CD4-positive, alpha-beta memory T cell (primary cell): ENCODE measurements around the gene ZSCAN22. TPM values are rescaled to one million over a fixed set of nuclear protein-coding genes. Genes with fewer than 3 reads are reported as not detected.

ENCODE experiments used
- CTCF ChIA-PET: fragments of 350-600 bp; sonication (Branson Sonifier 250); formaldehyde crosslinking; loops from one replicate; lab custom pipeline; 2021; ENCODE audit warnings: inconsistent platforms; ENCODE audit not compliant: partially characterized antibody; lab: Charles Lee
- POLR2A ChIA-PET: fragments of 350-600 bp; sonication (Branson Sonifier 250); formaldehyde crosslinking; loops from one replicate; lab custom pipeline; 2021; ENCODE audit not compliant: partially characterized antibody; lab: Charles Lee
- DNase-seq, 5 donors: peaks; one replicate each; pipeline versions ENCODE4 v3.0.0 to v3.0.0-alpha.2; 2020 to 2022; ENCODE audit warnings: mixed read lengths in 1 of 5
- H3K27ac ChIP-seq: one replicate; pipeline ENCODE4 v1.7.0; 2013; ENCODE audit warnings: low read depth, low read length
- H3K27me3 ChIP-seq: 2 replicates; pipeline ENCODE4 v1.7.0; 2013; ENCODE audit warnings: mild to moderate bottlenecking, low read length, moderate library complexity; ENCODE audit not compliant: insufficient read depth
- H3K36me3 ChIP-seq: 2 replicates; pipeline ENCODE4 v1.7.0; 2013; ENCODE audit warnings: mild to moderate bottlenecking, low read length, moderate library complexity; ENCODE audit not compliant: insufficient read depth
- H3K4me1 ChIP-seq: 2 replicates; pipeline ENCODE4 v1.7.0; 2013; ENCODE audit warnings: mild to moderate bottlenecking, low read length, moderate library complexity; ENCODE audit not compliant: insufficient read depth
- H3K4me3 ChIP-seq, 2 donors: one replicate each; pipeline ENCODE4 v1.7.0; 2013; ENCODE audit warnings: low read length in 2 of 2, mild to moderate bottlenecking in 1 of 2
- H3K9me3 ChIP-seq, 2 donors: one replicate each; pipeline ENCODE4 v1.7.0; 2013; ENCODE audit warnings: low read length in 2 of 2, control low read depth in 1 of 2; ENCODE audit not compliant: control insufficient read depth in 1 of 2
- H3K27ac Mint-ChIP-seq, 7 donors: one replicate each; pipeline ENCODE4 v1.8.0; 2020 to 2021; ENCODE audit warnings: mixed read lengths in 7 of 7, mild to moderate bottlenecking in 6 of 7, inconsistent platforms in 3 of 7, moderate library complexity in 3 of 7
- H3K27me3 Mint-ChIP-seq, 2 donors: one replicate each; pipeline ENCODE4 v1.8.0; 2020 to 2021; ENCODE audit warnings: mixed read lengths in 2 of 2
- H3K36me3 Mint-ChIP-seq, 2 donors: one replicate each; pipeline ENCODE4 v1.8.0; 2020 to 2021; ENCODE audit warnings: mixed read lengths in 2 of 2, inconsistent platforms in 1 of 2, mild to moderate bottlenecking in 1 of 2
- H3K4me1 Mint-ChIP-seq, 4 donors: one replicate each; pipeline ENCODE4 v1.8.0; 2020 to 2021; ENCODE audit warnings: mixed read lengths in 4 of 4, mild to moderate bottlenecking in 1 of 4
- H3K4me3 Mint-ChIP-seq, 8 donors: one replicate each; pipeline ENCODE4 v1.8.0; 2020 to 2021; ENCODE audit warnings: mixed read lengths in 8 of 8, mild to moderate bottlenecking in 7 of 8, moderate library complexity in 6 of 8, inconsistent platforms in 3 of 8
- H3K9me3 Mint-ChIP-seq, 8 donors: one replicate each; pipeline ENCODE4 v1.8.0; 2020 to 2021; ENCODE audit warnings: mixed read lengths in 8 of 8, mild to moderate bottlenecking in 5 of 8, inconsistent platforms in 3 of 8, moderate library complexity in 1 of 8
- intact Hi-C: fragments of 100-400 bp; cut with micrococcal nuclease; formaldehyde crosslinking; loops from one replicate; pipeline ENCODE4 v1.15.1; 2023
- polyA plus RNA-seq, 2 donors: library from polyadenylated mRNA; unstranded; fragments of 300-500 nt; fragmentation: Illumina TruSeq; gene quantifications; one replicate each; pipeline ENCODE4 v1.2.3, GENCODE V29; 2021
- total RNA-seq, 2 experiments: library from RNA; stranded (reverse); gene quantifications; one replicate each; pipeline ENCODE4 v1.2.3, GENCODE V29; 2021

ZSCAN22 gene
- total and polyA plus RNA-seq, 4 experiments from 2014 or later, result 0.36 to 5.3 (median 4.2) TPM

DNA sequence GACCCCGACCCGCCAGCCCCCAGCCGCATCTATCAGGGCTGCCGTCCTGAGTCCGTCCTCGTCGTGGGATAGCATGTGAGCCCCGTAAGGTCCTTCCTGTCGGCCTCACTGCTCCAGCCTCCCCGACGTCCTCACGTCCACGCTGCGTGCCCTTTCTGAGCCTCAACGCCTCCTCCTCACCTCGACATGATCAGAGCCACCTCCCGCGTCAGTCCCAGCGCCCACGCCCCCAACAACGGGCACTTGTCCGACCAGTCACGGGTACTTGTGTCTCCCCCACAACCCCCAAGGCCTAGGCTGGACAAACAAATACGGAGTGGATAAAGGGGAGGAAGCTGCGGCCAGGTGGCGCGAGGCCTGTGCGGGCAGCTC is 35.1 kb downstream of the ZSCAN22 start:
- H3K27me3 Mint-ChIP-seq, result no peaks in the 10 kb centered on the region
- H3K9me3 Mint-ChIP-seq, result no peaks in the 10 kb centered on the region

DNA sequence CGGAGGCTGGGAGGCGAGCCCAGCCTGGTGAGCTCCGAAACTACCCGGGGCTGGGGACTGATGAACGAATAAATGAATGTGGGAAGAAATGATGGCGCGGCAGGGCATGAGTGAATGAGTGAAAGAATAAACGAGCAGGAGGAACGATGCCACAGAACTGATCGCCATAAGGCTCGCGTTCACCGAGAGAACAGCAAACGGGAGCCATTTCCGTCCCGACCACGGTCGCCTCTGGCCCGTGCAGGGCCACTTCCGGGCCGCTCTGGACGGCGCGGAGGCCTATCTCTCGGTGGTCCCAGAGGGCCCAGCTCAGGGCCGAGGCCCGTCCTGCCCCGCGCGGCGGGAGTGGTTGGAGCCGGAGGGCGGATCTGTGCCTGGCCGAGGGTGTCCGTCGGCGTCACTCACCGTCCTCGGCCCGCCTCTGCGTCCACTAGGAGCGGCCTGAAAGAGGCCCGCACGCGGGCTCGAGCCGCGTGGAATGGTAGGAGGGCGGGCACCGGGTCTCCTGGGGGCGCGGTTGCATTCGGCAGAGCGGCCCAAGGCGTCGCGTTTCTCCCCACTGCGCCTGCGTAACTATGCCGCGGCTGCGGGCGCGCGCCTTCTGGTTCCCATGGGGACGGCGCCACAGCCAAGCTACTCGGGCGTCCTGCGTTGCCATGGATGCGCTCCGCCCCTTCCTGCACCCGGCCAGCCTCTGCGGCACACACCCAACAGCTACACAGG is 35.6 kb downstream of the ZSCAN22 start, which contains the start of gene ZNF497:
Gene ZNF497 (minus strand): TSS at position 480 of the 723 bp plus-strand sequence. CDS start 5,116 bp downstream, outside the sequence.
- CTCF ChIA-PET, result interaction anchor here (0.5 to 3.0 kb wide), 9 partner anchors 11 to 1258 kb away, joined by 3 to 11 read pairs (median 5); partner anchors contain the start of genes ZBTB45, ZNF544 and ZNF837
- H3K36me3 Mint-ChIP-seq, result peaks cover 0 to 3% of the 10 kb centered on the region in 2 donors
- H3K27me3 ChIP-seq, result no peaks in the 10 kb centered on the region
- H3K27ac ChIP-seq, result peak within 1 kb of the TSS; percentile 69
- H3K9me3 ChIP-seq, result no peaks in the 10 kb centered on the region
- peaks cover 11% of the 10 kb centered on the region for H3K4me1 ChIP-seq
- H3K4me3 ChIP-seq, result peak within 1 kb of the TSS; percentile 90 to 98
- no peaks in the 10 kb centered on the region for H3K9me3 Mint-ChIP-seq
- intact Hi-C loops, result loop anchor here (1.0 kb wide), 8 partner anchors 15 to 84 kb away; partner anchors contain the start of genes ERVK3-1, ZNF132, ZNF584 and ZNF8
- H3K27me3 Mint-ChIP-seq, result no peaks in the 10 kb centered on the region
- peak; percentile 95 to 96 (median 95) for DNase-seq
- POLR2A ChIA-PET, result interaction anchor here (0.7 to 5.5 kb wide), 27 partner anchors 8 to 973 kb away, joined by 3 to 77 read pairs (median 7); partner anchors contain the start of genes CHMP2A, ERVK3-1, RPS5 and TRIM28
- no peaks in the 10 kb centered on the region for H3K36me3 ChIP-seq
- H3K4me3 Mint-ChIP-seq, result peak within 1 kb of the TSS; percentile 90 to 98 (median 93)
- peaks cover 6 to 13% (median 9%) of the 10 kb centered on the region in 4 donors for H3K4me1 Mint-ChIP-seq
- H3K27ac Mint-ChIP-seq, result peak within 1 kb of the TSS; percentile 79 to 98 (median 94)

More for the DNA sequence above, 35.1 kb downstream of the ZSCAN22 start:
- peak in 2 of 5 donors; percentile 20 to 24 for DNase-seq
- peak overlapping the region; percentile 69 for H3K27ac ChIP-seq
- Mint-ChIP-seq H3K27ac (peak overlapping the region; percentile 54 to 98 (median 93)), H3K36me3 (peaks cover 0 to 3% of the 10 kb centered on the region in 2 donors), H3K4me1 (peaks cover 6 to 13% (median 10%) of the 10 kb centered on the region in 4 donors), H3K4me3 (peak overlapping the region; percentile 90 to 98 (median 93))
- H3K4me3 ChIP-seq, result peak overlapping the region; percentile 90 to 98
- CTCF ChIA-PET, result interaction anchor here (0.5 to 1.5 kb wide), 4 partner anchors 12 to 1258 kb away, joined by 3 to 5 read pairs (median 4); partner anchors contain the start of gene ZNF837
- no peaks in the 10 kb centered on the region for H3K27me3 ChIP-seq
- POLR2A ChIA-PET, result interaction anchor here (0.7 to 5.5 kb wide), 20 partner anchors 13 to 972 kb away, joined by 3 to 77 read pairs (median 8); partner anchors contain the start of genes CHMP2A, ERVK3-1, RPS5 and TRIM28
- H3K36me3 ChIP-seq, result no peaks in the 10 kb centered on the region
- H3K9me3 ChIP-seq, result no peaks in the 10 kb centered on the region
- intact Hi-C loops, result loop anchor here (1.0 kb wide), 8 partner anchors 15 to 84 kb away; partner anchors contain the start of genes ERVK3-1, ZNF132, ZNF584 and ZNF8
- peaks cover 17% of the 10 kb centered on the region for H3K4me1 ChIP-seq

DNA sequence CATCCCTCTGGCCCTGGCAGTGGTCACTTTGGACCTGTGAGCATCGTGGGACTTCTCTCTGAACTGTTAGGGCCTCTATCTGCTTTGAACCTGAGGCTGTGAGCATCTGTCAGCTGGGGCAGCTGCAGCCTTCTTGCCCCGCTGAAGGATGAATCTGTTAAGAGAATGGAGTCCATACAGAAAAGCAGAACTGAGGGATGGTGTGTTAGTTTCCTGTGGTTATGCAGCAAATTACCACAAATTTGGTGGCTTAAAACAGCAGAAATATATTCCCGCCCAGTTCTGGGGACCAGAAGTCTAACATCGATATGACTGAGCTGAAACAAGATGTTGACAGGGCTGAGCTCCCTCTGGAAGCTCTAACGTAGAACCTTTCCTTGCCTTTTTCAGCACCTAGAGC is 37.4 kb downstream of the ZSCAN22 start:
- ChIA-PET POLR2A (interaction anchor here (1.2 to 5.5 kb wide), 5 partner anchors 15 to 191 kb away, joined by 3 to 77 read pairs (median 26); partner anchors contain the start of genes CHMP2A, ERVK3-1 and ZNF837), CTCF (interaction anchor here (1.3 to 3.0 kb wide), 4 partner anchors 45 to 156 kb away, joined by 3 to 11 read pairs (median 5); partner anchors contain the start of genes ZBTB45, ZNF544 and ZNF584)
- Histone ChIP-seq H3K9me3 (no peaks in the 10 kb centered on the region), H3K4me1 (peaks cover 9% of the 10 kb centered on the region), H3K27me3 (no peaks in the 10 kb centered on the region), H3K36me3 (no peaks in the 10 kb centered on the region), H3K27ac (no peak overlapping the region), H3K4me3 (no peak overlapping the region)
- no peak overlapping the region for H3K27ac Mint-ChIP-seq
- peaks cover 0 to 3% of the 10 kb centered on the region in 2 donors for H3K36me3 Mint-ChIP-seq
- H3K4me3 Mint-ChIP-seq, result peak overlapping the region in 3 of 8 donors; percentile 26 to 43 (median 40)
- no peaks in the 10 kb centered on the region for H3K27me3 Mint-ChIP-seq
- DNase-seq, result no peak
- intact Hi-C loops, result no loop called here
- H3K4me1 Mint-ChIP-seq, result peaks cover 6 to 13% (median 9%) of the 10 kb centered on the region in 4 donors
- no peaks in the 10 kb centered on the region for H3K9me3 Mint-ChIP-seq

DNA sequence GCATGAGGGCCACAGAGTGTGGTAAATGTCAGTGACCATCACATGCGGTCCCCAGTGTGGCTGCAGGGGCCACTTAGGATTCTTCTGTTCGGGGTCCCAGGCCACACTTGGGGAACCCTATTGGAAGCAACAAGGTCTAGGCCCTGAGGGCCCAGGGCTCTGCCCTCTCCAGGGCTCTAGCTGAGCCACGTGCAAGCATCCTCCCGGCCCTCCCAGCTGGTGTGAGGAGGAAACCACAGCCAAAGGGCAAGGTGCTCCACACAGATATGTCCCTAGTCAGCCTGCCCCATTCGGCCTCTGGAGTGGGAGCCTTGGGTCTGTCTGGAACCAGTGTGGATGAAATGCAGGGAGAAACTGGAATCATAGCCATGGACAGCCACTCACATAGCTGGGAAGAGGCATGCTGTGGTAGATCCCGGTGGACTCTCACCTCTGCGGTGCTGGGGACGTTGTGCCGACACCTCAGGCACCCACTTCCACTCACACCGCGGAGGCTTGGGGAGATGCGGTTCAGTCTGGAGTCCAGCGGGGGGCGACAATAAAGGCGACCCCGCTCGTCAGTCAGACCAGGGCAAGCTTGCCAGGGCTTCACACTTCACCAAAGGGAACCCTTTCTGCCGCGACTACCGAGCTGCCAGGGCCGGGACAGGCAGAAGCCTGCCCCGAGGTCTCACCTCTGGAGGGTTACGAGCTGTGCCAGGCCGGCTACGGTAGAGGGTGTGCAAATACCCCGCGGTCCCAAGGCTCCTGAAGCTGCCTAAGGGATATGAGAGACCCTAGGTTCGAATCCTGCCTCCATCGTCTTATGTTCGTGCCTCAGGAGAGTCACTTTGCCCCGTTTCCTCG is 40.0 kb downstream of the ZSCAN22 start:
- CTCF ChIA-PET, result no interaction called here
- peaks cover 8 to 10% (median 9%) of the 10 kb centered on the region in 4 donors for H3K4me1 Mint-ChIP-seq
- no peak overlapping the region for H3K27ac ChIP-seq
- H3K9me3 ChIP-seq, result no peaks in the 10 kb centered on the region
- H3K9me3 Mint-ChIP-seq, result no peaks in the 10 kb centered on the region
- H3K27ac Mint-ChIP-seq, result no peak overlapping the region
- H3K36me3 Mint-ChIP-seq, result peaks cover 0 to 6% of the 10 kb centered on the region in 2 donors
- H3K27me3 ChIP-seq, result no peaks in the 10 kb centered on the region
- POLR2A ChIA-PET, result no interaction called here
- no peaks in the 10 kb centered on the region for H3K27me3 Mint-ChIP-seq
- H3K4me1 ChIP-seq, result peaks cover 4% of the 10 kb centered on the region
- no peak for DNase-seq
- no peak overlapping the region for H3K4me3 ChIP-seq
- no peaks in the 10 kb centered on the region for H3K36me3 ChIP-seq
- intact Hi-C loops, result no loop called here
- no peak overlapping the region for H3K4me3 Mint-ChIP-seq

DNA sequence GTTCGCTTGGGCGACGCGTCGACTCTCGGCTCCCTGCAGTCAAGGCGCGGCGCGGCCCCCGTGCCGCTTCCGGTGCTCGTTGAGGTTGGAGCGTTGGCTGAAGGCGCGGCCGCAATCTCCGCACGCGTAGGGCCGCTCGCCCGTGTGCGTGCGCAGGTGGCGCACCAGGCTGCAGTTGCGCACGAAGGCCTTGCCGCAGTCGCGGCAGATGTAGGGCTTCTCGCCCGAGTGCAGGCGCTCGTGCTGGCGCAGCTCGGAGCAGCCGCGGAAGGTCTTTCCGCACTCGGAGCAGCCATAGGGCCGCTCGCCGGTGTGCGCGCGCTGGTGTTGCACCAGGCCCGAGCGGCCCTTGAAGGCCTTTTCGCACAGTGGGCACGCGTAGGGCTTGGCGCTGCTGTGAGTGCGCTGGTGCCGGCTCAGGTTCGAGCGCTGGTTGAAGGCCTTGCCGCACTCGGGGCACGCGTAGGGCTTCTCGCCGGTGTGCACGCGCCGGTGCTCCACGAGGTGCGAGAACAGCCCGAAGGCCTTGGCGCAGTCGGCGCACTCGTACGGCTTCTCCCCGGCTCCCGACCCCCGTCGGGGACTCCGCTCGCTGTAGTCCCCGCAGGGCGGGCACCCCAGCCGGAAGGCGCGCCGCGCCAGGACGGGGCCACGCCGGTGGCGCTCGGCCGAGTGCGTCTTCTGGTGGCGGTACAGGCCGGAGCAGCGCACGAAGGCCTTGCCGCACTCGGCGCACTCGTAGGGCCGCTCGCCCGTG is 41.1 kb downstream of the ZSCAN22 start:
- H3K27ac ChIP-seq, result no peak overlapping the region
- ChIA-PET CTCF (no interaction called here), POLR2A (no interaction called here)
- no peaks in the 10 kb centered on the region for H3K4me1 ChIP-seq
- H3K9me3 ChIP-seq, result no peaks in the 10 kb centered on the region
- DNase-seq, result no peak
- no peaks in the 10 kb centered on the region for H3K27me3 Mint-ChIP-seq
- peaks cover 0 to 3% of the 10 kb centered on the region in 2 donors for H3K36me3 Mint-ChIP-seq
- no peaks in the 10 kb centered on the region for H3K27me3 ChIP-seq
- H3K4me3 Mint-ChIP-seq, result no peak overlapping the region
- H3K36me3 ChIP-seq, result no peaks in the 10 kb centered on the region
- no peaks in the 10 kb centered on the region for H3K9me3 Mint-ChIP-seq
- intact Hi-C loops, result no loop called here
- H3K27ac Mint-ChIP-seq, result no peak overlapping the region
- no peak overlapping the region for H3K4me3 ChIP-seq
- H3K4me1 Mint-ChIP-seq, result peaks cover 1 to 3% (median 2%) of the 10 kb centered on the region in 4 donors

GRCh38 chr19:58368561-58369360 is 42.0 kb downstream of the ZSCAN22 start:
- Histone ChIP-seq H3K27me3 (no peaks in the 10 kb centered on the region), H3K36me3 (no peaks in the 10 kb centered on the region), H3K9me3 (no peaks in the 10 kb centered on the region), H3K4me3 (no peak overlapping the region), H3K27ac (no peak overlapping the region), H3K4me1 (no peaks in the 10 kb centered on the region)
- Mint-ChIP-seq H3K36me3 (peaks cover 0 to 3% of the 10 kb centered on the region in 2 donors), H3K27ac (no peak overlapping the region), H3K4me1 (peaks cover 0 to 3% (median 1%) of the 10 kb centered on the region in 4 donors), H3K27me3 (no peaks in the 10 kb centered on the region), H3K9me3 (no peaks in the 10 kb centered on the region), H3K4me3 (no peak overlapping the region)
- no peak for DNase-seq
- ChIA-PET POLR2A (no interaction called here), CTCF (no interaction called here)
- intact Hi-C loops, result no loop called here
